ENCODE data around the gene CRACR2B. TPM values are rescaled to one million over a fixed set of nuclear protein-coding genes. Genes with fewer than 3 reads are reported as not detected.

The CRACR2B gene
- total RNA-seq, 1 donor from 2014 or later = 0.53 TPM

DNA sequence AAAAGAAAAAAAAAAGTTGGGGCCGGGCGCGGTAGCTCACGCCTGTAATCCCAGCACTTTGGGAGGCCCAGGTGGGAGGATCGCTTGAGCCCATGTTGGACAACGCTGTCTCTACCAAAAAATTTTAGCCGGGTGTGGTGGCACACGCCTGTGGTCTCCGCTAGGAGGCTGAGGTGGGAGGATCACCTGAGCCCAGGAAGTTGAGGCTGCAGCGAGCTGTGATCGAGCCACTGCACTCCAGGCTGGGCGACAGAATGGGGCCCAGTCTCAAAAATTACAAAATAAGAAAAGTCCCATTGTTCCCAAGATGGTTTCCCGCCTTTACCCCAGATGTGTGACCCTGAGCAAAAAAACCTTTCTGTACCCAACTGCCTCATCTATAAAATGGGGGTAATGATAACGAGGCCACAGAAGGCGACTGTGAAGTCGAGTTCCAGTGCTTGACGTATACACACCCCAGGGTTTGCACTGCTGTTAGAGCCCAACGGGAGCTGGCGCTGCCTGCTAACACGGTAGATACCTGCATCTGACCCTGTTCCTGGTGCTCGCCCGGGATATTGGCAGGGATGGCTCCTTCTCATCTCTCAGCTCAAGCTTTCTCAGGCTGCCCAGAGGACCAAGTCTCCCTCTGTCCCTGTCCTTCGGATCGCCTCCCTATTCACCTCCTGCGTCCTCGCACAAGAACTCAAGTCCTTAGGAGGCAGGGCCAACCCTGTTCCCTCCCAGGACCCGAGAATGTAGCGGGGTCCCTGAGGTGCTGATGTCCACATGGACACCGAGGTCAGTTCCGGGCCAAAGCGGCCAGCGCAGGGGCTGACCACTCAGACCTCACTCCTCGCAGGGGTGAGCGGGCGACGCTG, 19.1 kb upstream of the CRACR2B start:
- DNase-seq (ENCODE audit: low read depth) (no peak), FAIRE-seq (no peak)
- Histone ChIP-seq H3K4me3 (ENCODE audit: low read depth, low read length) (peak overlapping the region; percentile 97), H3K36me3 (ENCODE audit: control insufficient read depth, insufficient read depth, low read length) (peaks cover 20% of the 10 kb centered on the region), H3K27me3 (ENCODE audit: control insufficient read depth, insufficient read depth, low read length) (no peaks in the 10 kb centered on the region)
- TF ChIP-seq, protein P1, sequence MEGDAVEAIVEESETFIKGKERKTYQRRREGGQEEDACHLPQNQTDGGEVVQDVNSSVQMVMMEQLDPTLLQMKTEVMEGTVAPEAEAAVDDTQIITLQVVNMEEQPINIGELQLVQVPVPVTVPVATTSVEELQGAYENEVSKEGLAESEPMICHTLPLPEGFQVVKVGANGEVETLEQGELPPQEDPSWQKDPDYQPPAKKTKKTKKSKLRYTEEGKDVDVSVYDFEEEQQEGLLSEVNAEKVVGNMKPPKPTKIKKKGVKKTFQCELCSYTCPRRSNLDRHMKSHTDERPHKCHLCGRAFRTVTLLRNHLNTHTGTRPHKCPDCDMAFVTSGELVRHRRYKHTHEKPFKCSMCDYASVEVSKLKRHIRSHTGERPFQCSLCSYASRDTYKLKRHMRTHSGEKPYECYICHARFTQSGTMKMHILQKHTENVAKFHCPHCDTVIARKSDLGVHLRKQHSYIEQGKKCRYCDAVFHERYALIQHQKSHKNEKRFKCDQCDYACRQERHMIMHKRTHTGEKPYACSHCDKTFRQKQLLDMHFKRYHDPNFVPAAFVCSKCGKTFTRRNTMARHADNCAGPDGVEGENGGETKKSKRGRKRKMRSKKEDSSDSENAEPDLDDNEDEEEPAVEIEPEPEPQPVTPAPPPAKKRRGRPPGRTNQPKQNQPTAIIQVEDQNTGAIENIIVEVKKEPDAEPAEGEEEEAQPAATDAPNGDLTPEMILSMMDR (IDR thresholded peaks at IDR 0.05; ENCODE audit: insufficient read depth, low read length, severe bottlenecking) = no peak

DNA sequence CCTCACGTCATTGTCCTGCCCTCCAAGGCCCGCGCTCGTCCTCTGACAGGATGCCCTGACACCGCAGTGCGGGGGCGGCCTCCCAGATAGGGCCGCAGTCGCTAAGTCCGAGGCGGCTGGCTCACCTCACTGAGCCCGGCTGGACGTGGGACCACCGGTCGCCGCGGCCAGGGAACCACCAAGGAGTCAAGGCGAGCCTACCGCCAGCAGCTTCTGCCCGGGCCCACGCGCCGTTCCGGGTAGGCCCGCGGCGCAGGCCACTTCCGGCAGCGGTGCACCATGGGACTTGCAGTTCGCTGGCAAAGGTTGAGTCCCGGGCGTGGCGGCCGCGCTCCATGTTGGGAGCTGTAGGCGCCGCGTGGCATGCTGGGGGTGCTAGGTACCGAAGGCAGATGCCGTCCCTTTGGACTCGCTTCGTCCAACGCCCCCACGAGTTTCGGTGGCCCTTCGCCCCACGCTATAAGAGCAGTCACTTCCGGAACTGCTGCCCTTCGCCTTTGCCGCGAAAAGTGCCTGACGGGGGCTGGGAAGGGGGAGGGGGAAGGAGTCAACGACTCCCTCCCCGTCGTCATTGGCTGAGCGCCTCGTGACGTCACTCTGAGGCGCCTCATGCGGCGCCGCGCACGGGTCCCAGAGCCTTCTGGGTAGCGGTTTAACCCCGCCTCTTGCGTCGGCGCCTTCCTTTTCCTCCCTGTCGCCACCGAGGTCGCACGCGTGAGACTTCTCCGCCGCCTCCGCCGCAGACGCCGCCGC, 18.3 kb upstream of the CRACR2B start, which contains the start of gene RPLP2:
Gene RPLP2 (plus strand): TSS at position 681 of the 753 bp plus-strand sequence. CDS start 268 bp downstream, outside the sequence.
- H3K27me3 ChIP-seq (ENCODE audit: control insufficient read depth, insufficient read depth, low read length) = no peaks in the 10 kb centered on the region
- TF ChIP-seq, protein P1 (IDR thresholded peaks at IDR 0.05; ENCODE audit: insufficient read depth, low read length, severe bottlenecking) = no peak
- peak within 1 kb of the TSS; percentile 97 for H3K4me3 ChIP-seq (ENCODE audit: low read depth, low read length)
- H3K36me3 ChIP-seq (ENCODE audit: control insufficient read depth, insufficient read depth, low read length) = peaks cover 21% of the 10 kb centered on the region
- FAIRE-seq (no peak), DNase-seq (ENCODE audit: low read depth) (peak; percentile 86)

DNA sequence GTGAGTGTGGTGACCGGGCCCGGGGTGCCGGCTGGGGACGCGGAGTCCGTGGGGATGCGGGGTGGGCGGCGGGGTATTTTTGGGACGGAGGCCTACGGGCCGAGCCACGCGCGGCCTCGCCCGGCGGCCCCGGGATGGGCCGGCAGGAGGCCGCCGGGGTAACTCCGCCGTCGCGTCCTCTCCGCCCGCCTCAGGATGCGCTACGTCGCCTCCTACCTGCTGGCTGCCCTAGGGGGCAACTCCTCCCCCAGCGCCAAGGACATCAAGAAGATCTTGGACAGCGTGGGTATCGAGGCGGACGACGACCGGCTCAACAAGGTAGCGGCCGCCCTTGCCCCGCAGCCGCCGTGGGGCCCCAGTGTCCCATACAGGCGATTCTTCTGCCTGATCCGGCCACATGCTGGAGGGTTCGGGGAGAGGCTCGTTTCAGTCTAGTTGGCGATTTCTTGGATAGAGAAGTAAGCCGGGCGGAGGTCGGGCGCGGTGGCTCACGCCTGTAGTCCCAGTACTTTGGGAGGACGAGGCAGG, 17.6 kb upstream of the CRACR2B start:
- Histone ChIP-seq H3K27me3 (ENCODE audit: control insufficient read depth, insufficient read depth, low read length) (no peaks in the 10 kb centered on the region), H3K36me3 (ENCODE audit: control insufficient read depth, insufficient read depth, low read length) (peaks cover 21% of the 10 kb centered on the region), H3K4me3 (ENCODE audit: low read depth, low read length) (peak overlapping the region; percentile 97)
- FAIRE-seq (no peak), DNase-seq (ENCODE audit: low read depth) (no peak)
- TF ChIP-seq, protein P1 (IDR thresholded peaks at IDR 0.05; ENCODE audit: insufficient read depth, low read length, severe bottlenecking) = no peak

DNA sequence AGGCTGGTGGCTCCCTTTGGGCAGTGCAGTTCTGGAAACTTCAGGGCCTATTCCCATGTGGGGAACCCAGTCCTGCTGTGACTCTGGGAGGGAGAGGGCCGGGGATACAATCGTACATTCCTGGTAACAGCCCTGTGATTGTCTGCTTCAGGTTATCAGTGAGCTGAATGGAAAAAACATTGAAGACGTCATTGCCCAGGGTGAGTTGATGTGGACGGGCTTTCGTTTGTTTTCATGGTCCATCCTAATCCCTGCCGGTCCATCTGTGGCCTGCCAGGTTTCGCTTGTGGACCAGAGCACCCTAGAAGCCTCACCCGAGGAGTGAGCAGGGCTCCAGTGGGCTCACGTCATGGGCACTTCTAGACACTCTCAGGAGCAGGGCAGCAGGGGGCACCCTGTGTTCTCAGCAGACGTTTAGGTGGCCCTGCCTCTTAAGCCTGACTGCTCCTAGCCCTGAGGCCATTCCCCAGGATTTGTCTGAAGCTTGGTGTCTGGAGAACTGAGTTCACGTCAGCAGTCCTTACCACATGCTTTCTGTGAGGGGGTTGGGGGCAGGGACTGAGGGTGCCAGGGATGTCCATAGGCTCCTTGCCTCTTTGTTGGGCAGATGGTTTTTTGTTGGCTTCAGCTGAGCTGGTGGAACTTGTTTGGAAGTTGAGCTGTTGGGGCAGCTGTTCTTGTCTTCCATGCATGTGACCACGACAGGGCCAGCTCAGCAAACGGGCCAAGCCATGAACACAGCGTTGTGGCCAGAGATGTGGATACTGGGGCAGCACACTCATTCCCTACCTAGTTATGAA, 16.1 kb upstream of the CRACR2B start:
- no peaks in the 10 kb centered on the region for H3K27me3 ChIP-seq (ENCODE audit: control insufficient read depth, insufficient read depth, low read length)
- TF ChIP-seq, protein P1 (IDR thresholded peaks at IDR 0.05; ENCODE audit: insufficient read depth, low read length, severe bottlenecking) = peak; percentile 20
- H3K4me3 ChIP-seq (ENCODE audit: low read depth, low read length) = no peak overlapping the region
- H3K36me3 ChIP-seq (ENCODE audit: control insufficient read depth, insufficient read depth, low read length) = peaks cover 21% of the 10 kb centered on the region
- no peak for DNase-seq (ENCODE audit: low read depth)
- FAIRE-seq = no peak

DNA sequence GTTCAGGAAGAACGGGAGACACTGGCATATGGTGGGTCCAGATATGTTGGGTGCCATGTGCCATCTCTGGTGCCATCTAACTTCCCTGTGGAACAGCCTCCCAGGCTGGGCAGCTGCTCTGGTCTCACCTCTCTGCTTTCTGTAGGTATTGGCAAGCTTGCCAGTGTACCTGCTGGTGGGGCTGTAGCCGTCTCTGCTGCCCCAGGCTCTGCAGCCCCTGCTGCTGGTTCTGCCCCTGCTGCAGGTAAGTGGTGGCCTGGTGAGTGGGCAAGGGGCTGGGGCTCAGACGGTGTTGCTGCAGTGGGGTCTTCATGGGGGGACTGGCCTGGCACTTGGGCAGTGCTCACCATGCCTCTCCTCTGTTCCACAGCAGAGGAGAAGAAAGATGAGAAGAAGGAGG, 15.3 kb upstream of the CRACR2B start:
- FAIRE-seq = no peak
- DNase-seq (ENCODE audit: low read depth) = no peak
- Histone ChIP-seq H3K36me3 (ENCODE audit: control insufficient read depth, insufficient read depth, low read length) (peaks cover 21% of the 10 kb centered on the region), H3K4me3 (ENCODE audit: low read depth, low read length) (no peak overlapping the region), H3K27me3 (ENCODE audit: control insufficient read depth, insufficient read depth, low read length) (no peaks in the 10 kb centered on the region)
- TF ChIP-seq, protein P1 (IDR thresholded peaks at IDR 0.05; ENCODE audit: insufficient read depth, low read length, severe bottlenecking) = no peak
